NCI-H2029 (cell line): ENCODE results near the gene RBP5.
"Not testable (repeated sequence)": the region's sequence is repeated elsewhere in the genome, so short reads cannot be mapped to it uniquely, and the experiment has no call there.

Source experiments
- DNase-seq: peaks from one replicate; lab custom pipeline; 2025; lab: John Stamatoyannopoulos, UW

RBP5 gene

GRCh38 chr12:7122811-7123769, 5.6 kb downstream of the RBP5 start:
- DNase-seq: no peak

- DNase-seq: no peak
These were observed 7.4 kb downstream of the RBP5 start for GRCh38 chr12:7121324-7121723.

- DNase-seq: no peak
These were observed 8.5 kb downstream of the RBP5 start for GRCh38 chr12:7120166-7120565.

- DNase-seq: no peak
These were observed 9.8 kb downstream of the RBP5 start for GRCh38 chr12:7118881-7119280.

- no peak for DNase-seq
These were observed 11.0 kb downstream of the RBP5 start for GRCh38 chr12:7117670-7118069.

GRCh38 chr12:7116916-7117315, 11.8 kb downstream of the RBP5 start:
- DNase-seq: no peak

GRCh38 chr12:7116196-7116595, 12.5 kb downstream of the RBP5 start:
- no peak for DNase-seq

GRCh38 chr12:7114851-7115250, 13.8 kb downstream of the RBP5 start:
- DNase-seq: no peak

GRCh38 chr12:7114008-7114407, 14.7 kb downstream of the RBP5 start:
- DNase-seq: no peak

GRCh38 chr12:7113389-7113871, 15.3 kb downstream of the RBP5 start:
- DNase-seq: peak; percentile 9

- DNase-seq: no peak
These were observed 16.6 kb downstream of the RBP5 start for GRCh38 chr12:7112041-7112440.

- no peak for DNase-seq
These were observed 18.0 kb downstream of the RBP5 start for GRCh38 chr12:7110661-7111060.

GRCh38 chr12:7109572-7109920, 19.1 kb downstream of the RBP5 start:
- DNase-seq: no peak

GRCh38 chr12:7108796-7109571, 19.7 kb downstream of the RBP5 start, which contains the start of gene C1RL:
TSS of gene C1RL (minus strand) at chr12:7109214. CDS start at chr12:7109180, 34 bp downstream.
- peak; percentile 77 for DNase-seq

GRCh38 chr12:7108003-7108795, 20.5 kb downstream of the RBP5 start:
- peak; percentile 47 for DNase-seq

GRCh38 chr12:7107636-7108002, 21.1 kb downstream of the RBP5 start:
- DNase-seq: no peak

- DNase-seq: not testable (repeated sequence)
These were observed 21.5 kb downstream of the RBP5 start for GRCh38 chr12:7107181-7107580.

- DNase-seq: no peak
These were observed 22.6 kb downstream of the RBP5 start for GRCh38 chr12:7106082-7106481.

GRCh38 chr12:7103837-7104584, 24.7 kb downstream of the RBP5 start:
- no peak for DNase-seq

GRCh38 chr12:7102582-7102981, 26.1 kb downstream of the RBP5 start:
- DNase-seq: no peak

- no peak for DNase-seq
These were observed 27.0 kb downstream of the RBP5 start for GRCh38 chr12:7101694-7102131.
